Neural progenitor cell (in vitro differentiated cells): Measurements from ENCODE around the gene PRPSAP1. TPM values are rescaled to one million over a fixed set of nuclear protein-coding genes. Genes with fewer than 3 reads are reported as not detected.
"Not testable (repeated sequence)": the region's sequence is repeated elsewhere in the genome, so short reads cannot be mapped to it uniquely, and the experiment has no call there.

Experiments used
- DNase-seq: peaks from one replicate; pipeline ENCODE4 v3.0.0-alpha.2; 2016; ENCODE audit warnings: low spot score
- H2AFZ ChIP-seq: fragments of 200-600 bp; sonication (generic); replicated peaks from 2 replicates; pipeline ENCODE4 v1.6.1; 2016; ENCODE audit warnings: antibody characterized with exemption
- H3F3A ChIP-seq: fragments of 200-600 bp; sonication (generic); 2 replicates; pipeline ENCODE4 v1.6.1; 2016; ENCODE audit warnings: antibody characterized with exemption, low read depth
- H3K27ac ChIP-seq: fragments of 200-600 bp; sonication (generic); 2 replicates; pipeline ENCODE4 v1.5.1; 2016; ENCODE audit warnings: mild to moderate bottlenecking
- H3K27me3 ChIP-seq: fragments of 200-600 bp; sonication (generic); 2 replicates; pipeline ENCODE4 v1.6.1; 2016; ENCODE audit warnings: mild to moderate bottlenecking, moderate library complexity
- H3K36me3 ChIP-seq: fragments of 200-600 bp; sonication (generic); 2 replicates; pipeline ENCODE4 v1.5.1; 2016
- H3K4me1 ChIP-seq: fragments of 200-600 bp; sonication (generic); 2 replicates; pipeline ENCODE4 v1.6.1; 2016; ENCODE audit warnings: mixed run types
- H3K4me2 ChIP-seq: fragments of 200-600 bp; sonication (generic); 2 replicates; pipeline ENCODE4 v1.6.1; 2016
- H3K4me3 ChIP-seq: fragments of 200-600 bp; sonication (generic); 2 replicates; pipeline ENCODE4 v1.5.1; 2016
- H3K79me2 ChIP-seq: fragments of 200-600 bp; sonication (generic); 2 replicates; pipeline ENCODE4 v1.6.1; 2016; ENCODE audit warnings: low read depth
- H3K9ac ChIP-seq: fragments of 200-600 bp; sonication (generic); 2 replicates; pipeline ENCODE4 v1.6.1; 2016
- H3K9me3 ChIP-seq: fragments of 200-600 bp; sonication (generic); 2 replicates; pipeline ENCODE4 v1.5.1; 2016; ENCODE audit warnings: low read depth
- H4K20me1 ChIP-seq: fragments of 200-600 bp; sonication (generic); 2 replicates; pipeline ENCODE4 v1.6.1; 2016; ENCODE audit warnings: low read depth
- H3K27ac Mint-ChIP-seq: 3 replicates; pipeline ENCODE4 v1.8.0; 2021; ENCODE audit warnings: mixed read lengths
- H3K27me3 Mint-ChIP-seq: 2 replicates; pipeline ENCODE4 v1.8.0; 2022; ENCODE audit warnings: low read depth, mild to moderate bottlenecking, inconsistent platforms, moderate library complexity, mixed read lengths; ENCODE audit not compliant: insufficient read depth
- H3K36me3 Mint-ChIP-seq: 3 replicates; pipeline ENCODE4 v1.8.0; 2021; ENCODE audit warnings: mixed read lengths
- H3K4me1 Mint-ChIP-seq: 3 replicates; pipeline ENCODE4 v1.8.0; 2021; ENCODE audit warnings: mixed read lengths
- H3K4me3 Mint-ChIP-seq: 3 replicates; pipeline ENCODE4 v1.8.0; 2021; ENCODE audit warnings: mild to moderate bottlenecking, moderate library complexity, mixed read lengths
- H3K9me3 Mint-ChIP-seq: 3 replicates; pipeline ENCODE4 v1.8.0; 2020; ENCODE audit warnings: mixed read lengths
- CTCF ChIP-seq: fragments of 200-600 bp; sonication (generic); IDR thresholded peaks from 2 replicates; pipeline ENCODE4 v1.5.1; 2017; ENCODE audit warnings: antibody characterized with exemption, mild to moderate bottlenecking
- EZH2 ChIP-seq: fragments of 200-600 bp; sonication (generic); IDR thresholded peaks from 2 replicates; pipeline ENCODE4 v1.6.1; 2017; ENCODE audit warnings: antibody characterized with exemption, mild to moderate bottlenecking, moderate library complexity
- EZH2phosphoT487 ChIP-seq: fragments of 200-600 bp; sonication (generic); IDR thresholded peaks from 2 replicates; pipeline ENCODE4 v1.6.1; 2017; ENCODE audit warnings: antibody characterized with exemption
- total RNA-seq: library from RNA; depleted of rRNA; stranded (reverse); fragments of >200 nt; gene quantifications from 2 replicates; pipeline ENCODE4 v1.2.3, GENCODE V29; 2015; ENCODE audit warnings: low replicate concordance

PRPSAP1 gene
- total RNA-seq, 1 donor from 2014 or later = 89.7 TPM

- Histone ChIP-seq H3K27ac (no peak overlapping the region), H3K79me2 (no peaks in the 10 kb centered on the region), H3K27me3 (no peaks in the 10 kb centered on the region), H3K9me3 (no peaks in the 10 kb centered on the region), H3K36me3 (no peaks in the 10 kb centered on the region), H4K20me1 (no peaks in the 10 kb centered on the region), H3F3A (peaks cover 2% of the 10 kb centered on the region), H3K9ac (no peak overlapping the region), H2AFZ (no peak overlapping the region), H3K4me2 (no peak overlapping the region), H3K4me1 (peaks cover 7% of the 10 kb centered on the region), H3K4me3 (no peak overlapping the region)
- Mint-ChIP-seq H3K27ac (peak overlapping the region; percentile 65), H3K9me3 (no peaks in the 10 kb centered on the region), H3K36me3 (peaks cover 6% of the 10 kb centered on the region), H3K27me3 (peaks cover 3% of the 10 kb centered on the region), H3K4me3 (no peak overlapping the region), H3K4me1 (peaks cover 27% of the 10 kb centered on the region)
- DNase-seq = no peak
- no peak for TF ChIP-seq EZH2
- TF ChIP-seq EZH2phosphoT487 = no peak
- TF ChIP-seq CTCF = no peak
Measured at GRCh38 chr17:76360461-76360860, 6.7 kb upstream of the PRPSAP1 start.

- not testable (repeated sequence) for DNase-seq, H3K4me3 ChIP-seq, H3K79me2 ChIP-seq, H3K4me2 ChIP-seq, H3K9ac ChIP-seq, H2AFZ ChIP-seq, H3K9me3 ChIP-seq, H3K36me3 Mint-ChIP-seq, H3F3A ChIP-seq, H3K4me1 ChIP-seq, H3K9me3 Mint-ChIP-seq, H3K36me3 ChIP-seq, H4K20me1 ChIP-seq, H3K4me3 Mint-ChIP-seq, H3K27me3 ChIP-seq, H3K27ac Mint-ChIP-seq, H3K27me3 Mint-ChIP-seq, H3K27ac ChIP-seq
- H3K4me1 Mint-ChIP-seq = peaks cover 29% of the 10 kb centered on the region
Measured at GRCh38 chr17:76359776-76360175, 6.1 kb upstream of the PRPSAP1 start.

GRCh38 chr17:76359375-76359774 lies 5.7 kb upstream of the PRPSAP1 start:
- Histone ChIP-seq H3F3A (peaks cover 11% of the 10 kb centered on the region), H3K36me3 (no peaks in the 10 kb centered on the region), H4K20me1 (no peaks in the 10 kb centered on the region), H3K9me3 (no peaks in the 10 kb centered on the region), H2AFZ (no peak overlapping the region), H3K27me3 (no peaks in the 10 kb centered on the region), H3K9ac (no peak overlapping the region), H3K4me1 (peaks cover 7% of the 10 kb centered on the region), H3K27ac (no peak overlapping the region), H3K4me2 (no peak overlapping the region), H3K79me2 (no peaks in the 10 kb centered on the region), H3K4me3 (no peak overlapping the region)
- Mint-ChIP-seq H3K27me3 (peaks cover 3% of the 10 kb centered on the region), H3K4me1 (peaks cover 33% of the 10 kb centered on the region), H3K27ac (no peak overlapping the region), H3K4me3 (no peak overlapping the region), H3K36me3 (peaks cover 2% of the 10 kb centered on the region), H3K9me3 (no peaks in the 10 kb centered on the region)
- no peak for TF ChIP-seq EZH2phosphoT487
- TF ChIP-seq CTCF = no peak
- TF ChIP-seq EZH2 = no peak
- no peak for DNase-seq

- Histone ChIP-seq H3K9ac (no peak overlapping the region), H3K4me3 (no peak overlapping the region), H3K4me1 (peaks cover 8% of the 10 kb centered on the region), H4K20me1 (no peaks in the 10 kb centered on the region), H3K36me3 (no peaks in the 10 kb centered on the region), H3K9me3 (no peaks in the 10 kb centered on the region), H2AFZ (no peak overlapping the region), H3K4me2 (no peak overlapping the region), H3K27me3 (peaks cover 3% of the 10 kb centered on the region), H3K27ac (no peak overlapping the region), H3K79me2 (peaks cover 5% of the 10 kb centered on the region), H3F3A (peaks cover 11% of the 10 kb centered on the region)
- peaks cover 2% of the 10 kb centered on the region for H3K36me3 Mint-ChIP-seq
- H3K27me3 Mint-ChIP-seq = peaks cover 6% of the 10 kb centered on the region
- no peak for DNase-seq
- peak overlapping the region; percentile 70 for H3K27ac Mint-ChIP-seq
- TF ChIP-seq EZH2 = no peak
- no peak for TF ChIP-seq EZH2phosphoT487
- TF ChIP-seq CTCF = no peak
- peaks cover 42% of the 10 kb centered on the region for H3K4me1 Mint-ChIP-seq
- no peaks in the 10 kb centered on the region for H3K9me3 Mint-ChIP-seq
- no peak overlapping the region for H3K4me3 Mint-ChIP-seq
Measured at GRCh38 chr17:76357597-76358158, 4.0 kb upstream of the PRPSAP1 start.
